Chondrocyte (in vitro differentiated cells): ENCODE measurements around the gene TPRA1. TPM values are rescaled to one million over a fixed set of nuclear protein-coding genes. Genes with fewer than 3 reads are reported as not detected.

Source experiments
- DNase-seq: peaks from one replicate; pipeline ENCODE4 v3.0.0; 2021; ENCODE audit warnings: mixed read lengths, low spot score
- H3K27ac Mint-ChIP-seq: one replicate; pipeline ENCODE4 v1.8.0; 2021; ENCODE audit warnings: mild to moderate bottlenecking, moderate library complexity, mixed read lengths; ENCODE audit not compliant: unreplicated experiment
- H3K27me3 Mint-ChIP-seq: 2 replicates; pipeline ENCODE4 v1.8.0; 2021; ENCODE audit warnings: low read depth, mixed read lengths
- H3K36me3 Mint-ChIP-seq: 2 replicates; pipeline ENCODE4 v1.8.0; 2021; ENCODE audit warnings: low read depth, mixed read lengths
- H3K4me1 Mint-ChIP-seq: 2 replicates; pipeline ENCODE4 v1.8.0; 2021; ENCODE audit warnings: low read depth, mild to moderate bottlenecking, mixed read lengths
- H3K4me3 Mint-ChIP-seq: one replicate; pipeline ENCODE4 v1.8.0; 2021; ENCODE audit warnings: mild to moderate bottlenecking, moderate library complexity, mixed read lengths; ENCODE audit not compliant: unreplicated experiment
- H3K9me3 Mint-ChIP-seq: 2 replicates; pipeline ENCODE4 v1.8.0; 2021; ENCODE audit warnings: low read depth, mixed read lengths
- total RNA-seq: library from RNA; stranded (reverse); gene quantifications from 3 replicates; pipeline ENCODE4 v1.2.1, GENCODE V29; 2021
- TF ChIP-seq, protein P1 (sequence below): fragments of 200-600 bp; sonication (generic); IDR thresholded peaks from 2 replicates; pipeline ENCODE4 v1.5.0; 2021; ENCODE audit warnings: antibody characterized with exemption, mild to moderate bottlenecking, moderate library complexity

TPRA1 gene
- total RNA-seq, 1 donor from 2014 or later, result 37.2 TPM

GRCh38 chr3:127622031-127622430 is 31.5 kb upstream of the TPRA1 start:
- TF ChIP-seq, protein P1, sequence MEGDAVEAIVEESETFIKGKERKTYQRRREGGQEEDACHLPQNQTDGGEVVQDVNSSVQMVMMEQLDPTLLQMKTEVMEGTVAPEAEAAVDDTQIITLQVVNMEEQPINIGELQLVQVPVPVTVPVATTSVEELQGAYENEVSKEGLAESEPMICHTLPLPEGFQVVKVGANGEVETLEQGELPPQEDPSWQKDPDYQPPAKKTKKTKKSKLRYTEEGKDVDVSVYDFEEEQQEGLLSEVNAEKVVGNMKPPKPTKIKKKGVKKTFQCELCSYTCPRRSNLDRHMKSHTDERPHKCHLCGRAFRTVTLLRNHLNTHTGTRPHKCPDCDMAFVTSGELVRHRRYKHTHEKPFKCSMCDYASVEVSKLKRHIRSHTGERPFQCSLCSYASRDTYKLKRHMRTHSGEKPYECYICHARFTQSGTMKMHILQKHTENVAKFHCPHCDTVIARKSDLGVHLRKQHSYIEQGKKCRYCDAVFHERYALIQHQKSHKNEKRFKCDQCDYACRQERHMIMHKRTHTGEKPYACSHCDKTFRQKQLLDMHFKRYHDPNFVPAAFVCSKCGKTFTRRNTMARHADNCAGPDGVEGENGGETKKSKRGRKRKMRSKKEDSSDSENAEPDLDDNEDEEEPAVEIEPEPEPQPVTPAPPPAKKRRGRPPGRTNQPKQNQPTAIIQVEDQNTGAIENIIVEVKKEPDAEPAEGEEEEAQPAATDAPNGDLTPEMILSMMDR, result no peak
- Mint-ChIP-seq H3K27ac (no peak overlapping the region), H3K9me3 (no peaks in the 10 kb centered on the region), H3K4me1 (no peaks in the 10 kb centered on the region), H3K36me3 (peaks cover 28% of the 10 kb centered on the region), H3K27me3 (no peaks in the 10 kb centered on the region), H3K4me3 (no peak overlapping the region)
- DNase-seq, result no peak

- Mint-ChIP-seq H3K27ac (no peak overlapping the region), H3K36me3 (peaks cover 35% of the 10 kb centered on the region), H3K4me3 (no peak overlapping the region)
These were observed 30.3 kb upstream of the TPRA1 start for GRCh38 chr3:127620637-127621375.

DNA sequence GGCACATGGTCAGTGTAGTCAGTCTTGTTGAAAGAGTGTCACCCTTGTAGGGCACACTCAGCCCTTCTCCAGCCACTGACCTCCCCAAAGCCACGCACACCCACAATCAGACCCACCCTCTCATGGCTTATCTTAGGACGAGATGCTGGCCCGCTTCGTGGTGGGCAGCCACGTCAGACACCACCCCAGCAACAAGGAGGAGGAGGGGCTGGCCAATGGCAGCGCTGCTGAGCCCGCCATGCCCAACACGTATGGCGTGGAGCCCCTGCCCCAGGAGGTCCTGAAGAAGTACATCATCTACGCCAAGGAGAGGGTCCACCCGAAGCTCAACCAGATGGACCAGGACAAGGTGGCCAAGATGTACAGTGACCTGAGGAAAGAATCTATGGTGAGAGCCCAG is 28.4 kb upstream of the TPRA1 start:
- TF ChIP-seq, protein P1, result no peak
- no peak for DNase-seq
- Mint-ChIP-seq H3K4me3 (no peak overlapping the region), H3K9me3 (no peaks in the 10 kb centered on the region), H3K36me3 (peaks cover 35% of the 10 kb centered on the region), H3K27me3 (no peaks in the 10 kb centered on the region), H3K4me1 (peaks cover 12% of the 10 kb centered on the region), H3K27ac (no peak overlapping the region)

More at GRCh38 chr3:127620637-127621375, 30.3 kb upstream of the TPRA1 start:
- Mint-ChIP-seq H3K27me3 (no peaks in the 10 kb centered on the region), H3K4me1 (peaks cover 3% of the 10 kb centered on the region), H3K9me3 (no peaks in the 10 kb centered on the region)
- DNase-seq, result no peak
- TF ChIP-seq, protein P1, result no peak

- no peak overlapping the region for H3K4me3 Mint-ChIP-seq
- no peak for DNase-seq
- H3K9me3 Mint-ChIP-seq, result no peaks in the 10 kb centered on the region
- peaks cover 26% of the 10 kb centered on the region for H3K4me1 Mint-ChIP-seq
- H3K36me3 Mint-ChIP-seq, result peaks cover 34% of the 10 kb centered on the region
- H3K27ac Mint-ChIP-seq, result no peak overlapping the region
- TF ChIP-seq, protein P1, result no peak
- H3K27me3 Mint-ChIP-seq, result no peaks in the 10 kb centered on the region
These were observed 26.5 kb upstream of the TPRA1 start for GRCh38 chr3:127616836-127617605.

DNA sequence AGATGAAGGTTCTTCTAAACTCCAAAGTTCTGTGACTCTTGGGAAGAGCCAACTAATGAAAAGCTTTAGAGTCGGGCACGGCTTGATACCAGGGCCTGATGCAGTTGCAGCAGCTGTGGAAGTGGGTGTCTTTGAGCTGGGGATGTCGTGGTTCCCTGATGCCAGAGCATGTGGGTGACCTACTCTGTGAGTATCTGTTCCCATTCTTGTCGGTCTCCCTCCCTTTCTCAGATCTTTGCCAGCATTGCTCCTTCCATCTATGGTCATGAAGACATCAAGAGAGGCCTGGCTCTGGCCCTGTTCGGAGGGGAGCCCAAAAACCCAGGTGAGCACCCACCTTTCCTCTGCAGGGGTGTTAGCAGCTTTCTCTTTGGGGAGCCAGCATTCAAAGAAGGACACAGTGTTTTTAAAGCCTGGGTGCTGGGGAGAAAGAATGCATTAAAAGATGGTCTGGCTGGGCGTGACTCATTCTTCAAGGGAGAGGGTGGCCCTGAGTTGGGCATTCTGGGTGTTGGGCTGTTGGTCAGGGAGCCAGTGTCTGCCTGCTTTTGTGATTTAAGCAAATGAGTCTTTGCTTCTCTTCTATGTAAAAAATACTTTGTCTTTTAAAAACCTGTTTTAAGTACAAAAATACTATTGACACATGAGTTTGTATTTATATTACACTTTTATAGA is 25.2 kb upstream of the TPRA1 start:
- no peak overlapping the region for H3K27ac Mint-ChIP-seq
- H3K4me1 Mint-ChIP-seq, result peaks cover 27% of the 10 kb centered on the region
- TF ChIP-seq, protein P1, result no peak
- no peaks in the 10 kb centered on the region for H3K9me3 Mint-ChIP-seq
- H3K27me3 Mint-ChIP-seq, result no peaks in the 10 kb centered on the region
- H3K36me3 Mint-ChIP-seq, result peaks cover 27% of the 10 kb centered on the region
- DNase-seq, result no peak
- no peak overlapping the region for H3K4me3 Mint-ChIP-seq
